Hepatocyte (in vitro differentiated cells): ENCODE data around the gene RNF169. TPM values are rescaled to one million over a fixed set of nuclear protein-coding genes. Genes with fewer than 3 reads are reported as not detected.

Experiments
- DNase-seq: peaks from one replicate; pipeline ENCODE4 v3.0.0-alpha.2; 2016; ENCODE audit warnings: low spot score
- H2AFZ ChIP-seq: fragments of 200-600 bp; sonication (generic); 2 replicates; pipeline ENCODE4 v1.6.0; 2016; ENCODE audit warnings: antibody characterized with exemption, mild to moderate bottlenecking
- H3K27ac ChIP-seq: fragments of 200-600 bp; sonication (generic); 2 replicates; pipeline ENCODE4 v1.5.1; 2016; ENCODE audit warnings: mild to moderate bottlenecking
- H3K27me3 ChIP-seq: fragments of 200-600 bp; sonication (generic); 2 replicates; pipeline ENCODE4 v1.6.1; 2016
- H3K36me3 ChIP-seq: fragments of 200-600 bp; sonication (generic); replicated peaks from 2 replicates; pipeline ENCODE4 v1.5.1; 2016; ENCODE audit warnings: low read depth; ENCODE audit not compliant: insufficient read depth
- H3K4me1 ChIP-seq: fragments of 200-600 bp; sonication (generic); 2 replicates; pipeline ENCODE4 v1.5.1; 2016; ENCODE audit warnings: mild to moderate bottlenecking, moderate library complexity; ENCODE audit not compliant: insufficient read depth
- H3K4me2 ChIP-seq: fragments of 200-600 bp; sonication (generic); 2 replicates; pipeline ENCODE4 v1.6.0; 2016
- H3K4me3 ChIP-seq: fragments of 200-600 bp; sonication (generic); 2 replicates; pipeline ENCODE4 v1.5.1; 2016; ENCODE audit warnings: mild to moderate bottlenecking
- H3K79me2 ChIP-seq: fragments of 200-600 bp; sonication (generic); 2 replicates; pipeline ENCODE4 v1.6.0; 2017; ENCODE audit warnings: mild to moderate bottlenecking
- H3K9me2 ChIP-seq: fragments of 200-600 bp; sonication (generic); replicated peaks from 2 replicates; pipeline ENCODE4 v1.6.0; 2017; ENCODE audit warnings: mild to moderate bottlenecking; ENCODE audit not compliant: insufficient read depth
- H3K9me3 ChIP-seq: fragments of 200-600 bp; sonication (generic); 2 replicates; pipeline ENCODE4 v1.5.1; 2016; ENCODE audit warnings: low read depth, mild to moderate bottlenecking
- H4K20me1 ChIP-seq: fragments of 200-600 bp; sonication (generic); 2 replicates; pipeline ENCODE4 v1.6.0; 2016; ENCODE audit warnings: mild to moderate bottlenecking; ENCODE audit not compliant: insufficient read depth, poor library complexity, severe bottlenecking
- CTCF ChIP-seq: fragments of 200-600 bp; sonication (generic); IDR thresholded peaks from 2 replicates; pipeline ENCODE4 v1.5.1; 2016; ENCODE audit warnings: antibody characterized with exemption, mild to moderate bottlenecking; ENCODE audit not compliant: poor library complexity
- EZH2 ChIP-seq: fragments of 200-600 bp; sonication (generic); IDR thresholded peaks from 2 replicates; pipeline ENCODE4 v1.6.1; 2016; ENCODE audit warnings: antibody characterized with exemption, mild to moderate bottlenecking, borderline replicate concordance
- EZH2phosphoT487 ChIP-seq: fragments of 200-600 bp; sonication (generic); IDR thresholded peaks from one replicate; pipeline ENCODE4 v1.6.1; 2018; ENCODE audit warnings: antibody characterized with exemption, mild to moderate bottlenecking, low read depth, moderate library complexity; ENCODE audit not compliant: unreplicated experiment, severe bottlenecking
- WGBS: methylation state at CpG from one replicate; pipeline ENCODE4 v1.1.6; 2016; ENCODE audit warnings: low lambda C conversion rate; ENCODE audit errors: missing lambda C conversion rate; 5-methylcytosine and 5-hydroxymethylcytosine counted together
- polyA plus RNA-seq: library from polyadenylated mRNA; unstranded; fragments of >200 nt; fragmentation: Nextera tagmentation; extraction: Ambion mirVana; gene quantifications from 2 replicates; pipeline ENCODE4 v1.2.1, GENCODE V29; 2016
- total RNA-seq: library from RNA; depleted of rRNA; stranded (reverse); fragments of >200 nt; gene quantifications from 2 replicates; pipeline ENCODE4 v1.2.3, GENCODE V29; 2014

RNF169 gene
- total and polyA plus RNA-seq, 2 experiments from 2014 or later = 2.4 to 18.8 TPM

GRCh38 chr11:74786574-74786973 lies 37.9 kb downstream of the RNF169 start:
- no peak for DNase-seq
- Histone ChIP-seq H3K27ac (no peak overlapping the region), H3K27me3 (no peaks in the 10 kb centered on the region), H3K4me2 (no peak overlapping the region), H3K36me3 (no peaks in the 10 kb centered on the region), H3K79me2 (peaks cover 73% of the 10 kb centered on the region), H3K4me3 (no peak overlapping the region), H3K9me2 (no peaks in the 10 kb centered on the region), H4K20me1 (peaks cover 43% of the 10 kb centered on the region), H3K9me3 (no peaks in the 10 kb centered on the region), H3K4me1 (peaks cover 6% of the 10 kb centered on the region), H2AFZ (no peak overlapping the region)
- TF ChIP-seq EZH2 = no peak
- no peak for TF ChIP-seq CTCF

- Histone ChIP-seq H3K9me2 (no peaks in the 10 kb centered on the region), H2AFZ (no peak overlapping the region), H3K4me1 (no peaks in the 10 kb centered on the region), H3K9me3 (no peaks in the 10 kb centered on the region), H3K36me3 (no peaks in the 10 kb centered on the region), H3K79me2 (peaks cover 29% of the 10 kb centered on the region), H4K20me1 (peaks cover 10% of the 10 kb centered on the region), H3K27me3 (no peaks in the 10 kb centered on the region), H3K4me3 (no peak overlapping the region), H3K4me2 (no peak overlapping the region), H3K27ac (no peak overlapping the region)
- TF ChIP-seq EZH2 = no peak
- TF ChIP-seq EZH2phosphoT487 = no peak
- no peak for TF ChIP-seq CTCF
- no peak for DNase-seq
- WGBS = 93% methylated on average over 9 of the region's 9 CpGs
These were observed 42.9 kb downstream of the RNF169 start for GRCh38 chr11:74791333-74792100.

- 94% methylated on average over 3 of the region's 3 CpGs for WGBS
- Histone ChIP-seq H3K36me3 (no peaks in the 10 kb centered on the region), H3K9me3 (no peaks in the 10 kb centered on the region), H3K27me3 (no peaks in the 10 kb centered on the region), H3K79me2 (peaks cover 45% of the 10 kb centered on the region), H3K4me1 (no peaks in the 10 kb centered on the region), H3K27ac (no peak overlapping the region), H3K4me2 (no peak overlapping the region), H3K9me2 (no peaks in the 10 kb centered on the region), H3K4me3 (no peak overlapping the region), H2AFZ (no peak overlapping the region), H4K20me1 (no peaks in the 10 kb centered on the region)
- TF ChIP-seq EZH2phosphoT487 = no peak
- no peak for TF ChIP-seq CTCF
- TF ChIP-seq EZH2 = no peak
- no peak for DNase-seq
These were observed 57.6 kb downstream of the RNF169 start for GRCh38 chr11:74806267-74806666.

GRCh38 chr11:74809801-74810200 lies 61.2 kb downstream of the RNF169 start:
- Histone ChIP-seq H3K27me3 (no peaks in the 10 kb centered on the region), H3K4me3 (no peak overlapping the region), H3K9me2 (no peaks in the 10 kb centered on the region), H2AFZ (no peak overlapping the region), H3K27ac (no peak overlapping the region), H4K20me1 (no peaks in the 10 kb centered on the region), H3K36me3 (no peaks in the 10 kb centered on the region), H3K79me2 (peaks cover 28% of the 10 kb centered on the region), H3K4me1 (no peaks in the 10 kb centered on the region), H3K9me3 (no peaks in the 10 kb centered on the region), H3K4me2 (no peak overlapping the region)
- TF ChIP-seq EZH2phosphoT487 (no peak), CTCF (no peak), EZH2 (no peak)
- DNase-seq = no peak
